WI38 (cell line): ENCODE results near the gene SPAG9.

Source experiments
- H3K4me3 ChIP-seq: 2 replicates; pipeline ENCODE4 v1.5.1; 2011; ENCODE audit warnings: low read depth, mild to moderate bottlenecking, control low read depth, low read length
- CTCF ChIP-seq: IDR thresholded peaks from 2 replicates; pipeline ENCODE4 v1.5.1; 2012; ENCODE audit warnings: low read depth, mild to moderate bottlenecking, control low read depth, low read length

Gene SPAG9

GRCh38 chr17:51152766-51153209, 32.1 kb upstream of the SPAG9 start:
- TF ChIP-seq CTCF: no peak
- peak overlapping the region; percentile 55 for H3K4me3 ChIP-seq

GRCh38 chr17:51150932-51151331, 30.3 kb upstream of the SPAG9 start:
- no peak for TF ChIP-seq CTCF
- no peak overlapping the region for H3K4me3 ChIP-seq

DNA sequence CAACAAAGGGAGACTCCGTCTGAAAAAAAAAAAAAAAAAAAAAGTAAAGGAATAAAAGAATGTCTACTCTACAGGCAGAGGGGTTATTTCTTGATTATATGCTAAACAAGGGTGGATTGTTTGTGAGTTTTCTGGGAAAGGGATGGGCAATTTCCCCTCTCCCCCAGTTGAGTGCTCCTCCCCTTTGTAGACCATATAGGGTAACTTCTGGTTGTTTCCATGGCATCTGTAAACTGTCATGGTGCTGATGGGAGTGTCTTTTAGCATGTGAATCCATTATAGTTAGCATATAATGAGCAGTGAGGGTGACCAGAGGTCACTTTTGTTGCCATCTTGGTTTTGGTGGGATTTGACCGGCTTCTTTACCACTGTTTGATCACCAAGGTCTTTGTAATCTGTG, 28.5 kb upstream of the SPAG9 start:
- H3K4me3 ChIP-seq: no peak overlapping the region
- no peak for TF ChIP-seq CTCF

DNA sequence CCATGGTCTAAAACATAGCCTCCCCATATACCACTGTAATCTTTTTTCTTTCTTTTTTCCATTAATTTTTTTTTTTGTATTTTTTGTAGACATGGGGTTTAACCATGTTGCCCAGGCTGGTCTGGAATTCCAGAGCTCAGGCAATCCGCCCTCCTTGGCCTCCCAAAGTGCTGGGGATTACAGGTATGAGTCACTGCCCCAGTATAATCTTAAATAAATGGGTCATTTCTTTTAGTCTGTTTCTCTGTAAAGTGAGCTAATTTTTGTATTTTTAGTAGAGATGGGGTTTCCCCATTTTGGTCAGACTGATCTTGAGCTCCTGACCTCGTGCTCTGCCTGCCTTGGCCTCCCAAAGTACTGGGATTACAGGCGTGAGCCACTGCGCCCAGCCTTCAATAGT, 27.0 kb upstream of the SPAG9 start:
- no peak overlapping the region for H3K4me3 ChIP-seq
- TF ChIP-seq CTCF: no peak

DNA sequence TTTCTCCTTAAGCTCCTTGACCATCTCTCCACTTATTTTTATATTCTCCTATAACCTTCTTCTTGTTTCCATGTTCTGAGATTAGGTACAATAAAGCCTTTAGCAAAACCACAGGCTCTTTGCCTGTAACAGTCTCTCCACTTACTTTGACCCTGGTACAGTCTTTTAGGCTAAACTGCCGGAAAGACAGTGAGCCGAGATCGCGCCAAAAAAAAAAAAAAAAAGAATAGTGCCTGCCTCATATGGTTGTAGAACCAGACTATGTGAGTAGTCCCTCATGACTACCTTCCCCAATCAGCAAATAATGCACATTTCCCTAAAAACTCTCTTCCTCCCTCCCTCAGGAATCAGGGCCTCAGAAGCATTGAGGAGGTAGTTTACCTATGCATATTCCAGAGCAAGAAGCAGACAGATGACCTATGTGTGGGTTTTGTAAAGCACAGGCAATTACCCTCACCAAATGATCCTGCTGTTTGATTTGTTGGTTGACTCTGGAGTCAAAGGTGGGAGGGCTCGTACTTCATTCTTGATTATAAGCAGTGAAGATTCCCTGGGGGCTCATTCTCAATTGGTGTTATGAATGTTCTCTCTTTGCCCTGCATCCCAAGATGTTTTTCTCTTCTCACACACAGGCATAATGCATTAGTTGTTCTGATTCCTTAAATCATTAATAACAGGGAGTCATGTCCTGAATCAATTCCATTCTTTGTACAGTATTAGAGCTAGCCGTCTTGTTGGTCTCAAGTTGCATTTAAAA, 23.8 kb upstream of the SPAG9 start:
- H3K4me3 ChIP-seq: no peak overlapping the region
- TF ChIP-seq CTCF: no peak

GRCh38 chr17:51142597-51142996, 21.9 kb upstream of the SPAG9 start:
- no peak overlapping the region for H3K4me3 ChIP-seq
- TF ChIP-seq CTCF: no peak

GRCh38 chr17:51135956-51136355, 15.3 kb upstream of the SPAG9 start:
- no peak overlapping the region for H3K4me3 ChIP-seq
- no peak for TF ChIP-seq CTCF
